GM12878 (cell line): ENCODE results near the gene FERD3L. TPM values are rescaled to one million over a fixed set of nuclear protein-coding genes. Genes with fewer than 3 reads are reported as not detected.

Source experiments
- ATAC-seq: fragments of 200-7000 bp; cut with Tn5 transposase; 3 replicates; pipeline ENCODE4 v1.9.1; 2020; ENCODE audit warnings: mild to moderate bottlenecking, moderate library complexity
- BruUV-seq: library from RNA; stranded (reverse); fragments of 400-500 nt; replicated peaks from 2 replicates; lab custom pipeline; 2021; lab: Mats Ljungman, UMichigan
- CTCF ChIA-PET: fragments of 300-600 bp; sonication (Branson Sonifier 250); formaldehyde crosslinking; extraction: SDS; loops from one replicate; lab custom pipeline; 2021; ENCODE audit warnings: inconsistent platforms; lab: Yijun Ruan, JAX
- POLR2A ChIA-PET: fragments of 350-600 bp; formaldehyde crosslinking; extraction: SDS; loops from one replicate; lab custom pipeline; 2021; ENCODE audit warnings: inconsistent platforms; lab: Charles Lee
- RAD21 ChIA-PET: fragments of 300-600 bp; sonication (Branson Sonifier 250); formaldehyde crosslinking; loops from one replicate; lab custom pipeline; 2023; ENCODE audit warnings: antibody characterized with exemption; ENCODE audit not compliant: unreplicated experiment; lab: Charles Lee
- SMC1A ChIA-PET: fragments of 300-600 bp; sonication (Branson Sonifier 250); formaldehyde crosslinking; loops from one replicate; lab custom pipeline; 2023; ENCODE audit not compliant: unreplicated experiment, uncharacterized antibody; lab: Charles Lee
- DNase-seq: peaks from one replicate; pipeline ENCODE4 v3.0.0-alpha.2; 2011; ENCODE audit warnings: low read depth, low spot score
- FAIRE-seq: peaks from 3 replicates; lab custom pipeline; 2011; peaks lifted over from hg19 to GRCh38; lab: Jason Lieb, UNC
- H2AFZ ChIP-seq: 2 replicates; pipeline ENCODE4 v1.6.0; 2011; ENCODE audit warnings: low read depth, low read length, control low read depth; ENCODE audit not compliant: control insufficient read depth
- H3K27ac ChIP-seq: 2 replicates; pipeline ENCODE4 v1.5.1; 2011; ENCODE audit warnings: control low read depth; ENCODE audit not compliant: control insufficient read depth, insufficient read depth
- H3K27me3 ChIP-seq, 2 experiments: replicated peaks in 1 of 2; 2 replicates each; pipeline versions ENCODE4 v1.6.0 to v1.6.1; 2011; ENCODE audit warnings: low read length in 1 of 2; ENCODE audit not compliant: control insufficient read depth in 2 of 2, insufficient read depth in 2 of 2
- H3K36me3 ChIP-seq, 2 experiments: 2 replicates each; pipeline ENCODE4 v1.5.1; 2011; ENCODE audit warnings: low read length in 1 of 2; ENCODE audit not compliant: control insufficient read depth in 2 of 2, insufficient read depth in 2 of 2
- H3K4me1 ChIP-seq: 2 replicates; pipeline ENCODE4 v1.6.1; 2011; ENCODE audit warnings: mild to moderate bottlenecking, low read length, moderate library complexity, mixed read lengths; ENCODE audit not compliant: control insufficient read depth, insufficient read depth
- H3K4me2 ChIP-seq: 2 replicates; pipeline ENCODE4 v1.6.0; 2011; ENCODE audit warnings: control low read depth; ENCODE audit not compliant: control insufficient read depth, insufficient read depth
- H3K4me3 ChIP-seq: fragments of 200-600 bp; sonication (generic); 2 replicates; pipeline ENCODE4 v1.5.1; 2016
- H3K79me2 ChIP-seq: 2 replicates; pipeline ENCODE4 v1.6.0; 2011; ENCODE audit warnings: low read length; ENCODE audit not compliant: control insufficient read depth, insufficient read depth
- H3K9ac ChIP-seq: 2 replicates; pipeline ENCODE4 v1.8.0; 2011; ENCODE audit warnings: low read length, control low read depth, mixed read lengths; ENCODE audit not compliant: control insufficient read depth, insufficient read depth
- H3K9me3 ChIP-seq: replicated peaks from 3 replicates; pipeline ENCODE4 v1.5.1; 2011; ENCODE audit warnings: mild to moderate bottlenecking, low read length; ENCODE audit not compliant: control insufficient read depth, insufficient read depth
- H4K20me1 ChIP-seq: 2 replicates; pipeline ENCODE4 v1.6.0; 2011; ENCODE audit not compliant: control insufficient read depth, insufficient read depth
- BMI1 ChIP-seq: fragments of 450-650 bp; IDR thresholded peaks from 2 replicates; pipeline ENCODE4 v1.6.1; 2016; ENCODE audit warnings: mild to moderate bottlenecking, moderate library complexity, borderline replicate concordance
- LARP7 ChIP-seq: fragments of 450-650 bp; IDR thresholded peaks from 2 replicates; pipeline ENCODE4 v1.6.1; 2017; ENCODE audit warnings: mild to moderate bottlenecking
- POLR2A ChIP-seq: IDR thresholded peaks from 2 replicates; pipeline ENCODE4 v1.6.1; 2011; ENCODE audit warnings: low read depth, mild to moderate bottlenecking, low read length
- POU2F2 ChIP-seq: IDR thresholded peaks from 3 replicates; pipeline ENCODE4 v1.6.1; 2011; ENCODE audit warnings: low read depth, mild to moderate bottlenecking, low read length, borderline replicate concordance
- SPI1 ChIP-seq: IDR thresholded peaks from 2 replicates; pipeline ENCODE4 v1.6.1; 2011; ENCODE audit warnings: low read depth, mild to moderate bottlenecking, low read length, moderate library complexity, borderline replicate concordance; ENCODE audit not compliant: insufficient read depth
- SUZ12 ChIP-seq: fragments of 200-600 bp; sonication (generic); IDR thresholded peaks from one replicate; pipeline ENCODE4 v1.6.1; 2018; ENCODE audit warnings: antibody characterized with exemption, mild to moderate bottlenecking; ENCODE audit not compliant: unreplicated experiment
- YBX1 ChIP-seq: fragments of 450-650 bp; IDR thresholded peaks from 2 replicates; pipeline ENCODE4 v1.6.1; 2016; ENCODE audit warnings: antibody characterized with exemption
- WGBS: methylation state at CpG from one replicate; pipeline ENCODE4 v1.1.6; 2016; ENCODE audit warnings: low lambda C conversion rate; ENCODE audit not compliant: insufficient replicate concordance, insufficient coverage; ENCODE audit errors: missing lambda C conversion rate; 5-methylcytosine and 5-hydroxymethylcytosine counted together
- in situ Hi-C: fragments of 300-500 bp; cut with MboI; formaldehyde crosslinking; loops from 9 replicates; pipeline ENCODE4 v1.14.3; 2018; ENCODE audit warnings: mixed read lengths
- intact Hi-C: fragments of 100-400 bp; cut with micrococcal nuclease; formaldehyde crosslinking; loops from one replicate; pipeline ENCODE4 v1.14.2; 2022; ENCODE audit not compliant: unreplicated experiment
- polyA plus RNA-seq, 11 experiments: library from polyadenylated mRNA; depleted of rRNA in 4 of 11; unstranded in 6 of 11; stranded (reverse) in 5 of 11; fragments of >200 nt; fragmentation: Nextera tagmentation in 4 of 11; fragmentation: Illumina TruSeq in 1 of 11; extraction: Ambion mirVana in 4 of 11; extraction: Trizol in 1 of 11; gene quantifications; 1 replicate in 1 of 11; 2 replicates in 10 of 11; pipeline versions ENCODE4 v1.2.1 to v1.2.3, GENCODE V29; 2011 to 2016; ENCODE audit warnings: inconsistent platforms in 2 of 11, missing spikeins in 2 of 11, low read depth in 1 of 11
- total RNA-seq, 4 experiments: library from RNA; depleted of rRNA in 3 of 4; stranded (reverse); fragments of >200 nt in 3 of 4; fragmentation: Illumina TruSeq in 1 of 4; extraction: Trizol in 1 of 4; gene quantifications; 2 replicates each; pipeline versions ENCODE4 v1.2.1 to v1.2.3, GENCODE V29; 2013 to 2021
- TF ChIP-seq, protein P1 (sequence below): IDR thresholded peaks from 2 replicates; pipeline ENCODE4 v1.6.1; 2012; ENCODE audit warnings: mild to moderate bottlenecking, low read depth, low read length
- TF ChIP-seq, protein P2 (sequence below): fragments of 450-650 bp; IDR thresholded peaks from 2 replicates; pipeline ENCODE4 v1.6.1; 2017; ENCODE audit warnings: antibody characterized with exemption, mild to moderate bottlenecking, moderate library complexity

The FERD3L gene
- total and polyA plus RNA-seq, 10 of the 15 experiments (the other 5 are each of a cell fraction or from before 2014, with no cell fraction given) = not detected

DNA sequence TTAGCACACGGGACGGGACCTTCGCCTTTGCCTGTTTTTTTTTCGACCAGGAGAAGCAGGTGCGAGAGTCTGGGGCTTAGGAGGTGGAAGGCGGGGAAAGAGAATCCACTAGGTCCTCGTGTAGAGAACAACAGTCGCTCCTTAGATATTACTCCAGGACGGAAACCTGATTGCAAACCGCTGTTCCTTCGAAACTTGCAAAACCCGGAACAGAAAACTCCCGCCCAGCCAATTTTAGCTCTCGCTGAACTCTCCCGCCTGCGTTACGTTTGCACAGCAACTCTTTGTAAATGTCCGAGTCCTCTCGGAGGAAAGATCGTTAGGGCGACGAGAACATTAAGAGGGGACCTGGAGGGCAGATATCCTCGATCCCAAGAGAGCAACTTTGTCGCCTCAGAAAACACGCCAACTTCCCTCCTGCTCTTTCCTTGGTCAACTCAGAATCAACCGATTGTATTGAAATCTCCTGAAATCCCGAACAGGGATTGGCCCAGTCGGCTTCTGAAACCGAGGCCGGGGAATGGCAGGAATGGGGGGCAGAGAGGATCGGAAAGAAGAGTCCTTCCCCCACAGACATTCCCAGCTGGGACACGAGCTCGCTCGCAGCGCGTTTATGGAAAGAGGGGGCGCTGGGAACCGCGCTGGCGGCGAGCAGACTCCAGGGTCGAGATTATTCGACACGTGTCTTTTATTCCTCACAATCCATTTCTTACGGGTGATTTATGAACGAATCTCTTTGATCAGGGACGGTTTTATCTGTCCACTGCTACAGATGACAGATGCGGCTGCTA is 37.7 kb downstream of the FERD3L start:
- no peak overlapping the region for H3K27ac ChIP-seq
- H3K36me3 ChIP-seq = no peaks in the 10 kb centered on the region
- intact Hi-C loops (no loop called here), in situ Hi-C loops (loop anchor here (25.0 kb wide), 1 partner anchor 555 kb away; no protein-coding TSS in a partner anchor)
- no peak overlapping the region for H3K4me3 ChIP-seq
- ATAC-seq (no peak), FAIRE-seq (no peak), DNase-seq (no peak)
- H3K9me3 ChIP-seq = no peaks in the 10 kb centered on the region; the same call in 1 of the 3 replicates
- H3K79me2 ChIP-seq = no peaks in the 10 kb centered on the region
- H2AFZ ChIP-seq = no peak overlapping the region
- no peaks in the 10 kb centered on the region for H4K20me1 ChIP-seq
- H3K27me3 ChIP-seq = peaks cover 8 to 20% of the 10 kb centered on the region in 2 experiments
- peak; percentile 26 for TF ChIP-seq SUZ12
- TF ChIP-seq SPI1 = no peak
- WGBS = 17% methylated on average over 46 of the region's 48 CpGs
- no peak overlapping the region for H3K9ac ChIP-seq
- ChIA-PET POLR2A (no interaction called here), RAD21 (no interaction called here), SMC1A (no interaction called here), CTCF (no interaction called here)
- BruUV-seq = no TSS peak
- H3K4me1 ChIP-seq = no peaks in the 10 kb centered on the region; the same call in 1 of the 2 replicates
- H3K4me2 ChIP-seq = no peak overlapping the region

DNA sequence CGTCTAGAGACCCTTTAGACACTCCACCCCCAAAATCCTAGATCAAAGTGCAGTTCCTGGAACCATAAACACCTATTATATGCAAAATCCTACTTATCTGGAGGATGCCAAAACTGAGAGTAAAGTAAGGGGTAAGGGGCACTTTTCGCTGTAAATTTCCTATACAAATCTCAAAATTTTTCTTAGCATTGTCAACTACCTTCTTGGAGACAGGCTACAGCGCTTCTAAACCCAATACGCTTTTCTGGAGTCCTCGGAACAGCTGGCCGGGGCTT is 38.2 kb downstream of the FERD3L start:
- FAIRE-seq (no peak), DNase-seq (no peak), ATAC-seq (no peak)
- no peak overlapping the region for H3K27ac ChIP-seq
- no peaks in the 10 kb centered on the region for H4K20me1 ChIP-seq
- CTCF ChIA-PET = no interaction called here
- POLR2A ChIA-PET = no interaction called here
- peaks cover 8 to 19% of the 10 kb centered on the region in 2 experiments for H3K27me3 ChIP-seq
- no peak overlapping the region for H3K9ac ChIP-seq
- in situ Hi-C loops (loop anchor here (25.0 kb wide), 1 partner anchor 555 kb away; no protein-coding TSS in a partner anchor), intact Hi-C loops (no loop called here)
- no peak overlapping the region for H3K4me2 ChIP-seq
- no peaks in the 10 kb centered on the region for H3K36me3 ChIP-seq
- SMC1A ChIA-PET = interaction anchor here (1.2 kb wide), 1 partner anchor 11 kb away, joined by 3 read pairs; no protein-coding TSS in a partner anchor
- H3K79me2 ChIP-seq = no peaks in the 10 kb centered on the region
- WGBS = 1% methylated on average over 6 of the region's 6 CpGs
- RAD21 ChIA-PET = no interaction called here
- BruUV-seq = no TSS peak
- no peaks in the 10 kb centered on the region; the same call in 1 of the 3 replicates for H3K9me3 ChIP-seq
- no peak overlapping the region for H3K4me3 ChIP-seq
- no peak overlapping the region for H2AFZ ChIP-seq
- no peaks in the 10 kb centered on the region; the same call in 1 of the 2 replicates for H3K4me1 ChIP-seq
- no peak for TF ChIP-seq YBX1
- TF ChIP-seq, protein P1, sequence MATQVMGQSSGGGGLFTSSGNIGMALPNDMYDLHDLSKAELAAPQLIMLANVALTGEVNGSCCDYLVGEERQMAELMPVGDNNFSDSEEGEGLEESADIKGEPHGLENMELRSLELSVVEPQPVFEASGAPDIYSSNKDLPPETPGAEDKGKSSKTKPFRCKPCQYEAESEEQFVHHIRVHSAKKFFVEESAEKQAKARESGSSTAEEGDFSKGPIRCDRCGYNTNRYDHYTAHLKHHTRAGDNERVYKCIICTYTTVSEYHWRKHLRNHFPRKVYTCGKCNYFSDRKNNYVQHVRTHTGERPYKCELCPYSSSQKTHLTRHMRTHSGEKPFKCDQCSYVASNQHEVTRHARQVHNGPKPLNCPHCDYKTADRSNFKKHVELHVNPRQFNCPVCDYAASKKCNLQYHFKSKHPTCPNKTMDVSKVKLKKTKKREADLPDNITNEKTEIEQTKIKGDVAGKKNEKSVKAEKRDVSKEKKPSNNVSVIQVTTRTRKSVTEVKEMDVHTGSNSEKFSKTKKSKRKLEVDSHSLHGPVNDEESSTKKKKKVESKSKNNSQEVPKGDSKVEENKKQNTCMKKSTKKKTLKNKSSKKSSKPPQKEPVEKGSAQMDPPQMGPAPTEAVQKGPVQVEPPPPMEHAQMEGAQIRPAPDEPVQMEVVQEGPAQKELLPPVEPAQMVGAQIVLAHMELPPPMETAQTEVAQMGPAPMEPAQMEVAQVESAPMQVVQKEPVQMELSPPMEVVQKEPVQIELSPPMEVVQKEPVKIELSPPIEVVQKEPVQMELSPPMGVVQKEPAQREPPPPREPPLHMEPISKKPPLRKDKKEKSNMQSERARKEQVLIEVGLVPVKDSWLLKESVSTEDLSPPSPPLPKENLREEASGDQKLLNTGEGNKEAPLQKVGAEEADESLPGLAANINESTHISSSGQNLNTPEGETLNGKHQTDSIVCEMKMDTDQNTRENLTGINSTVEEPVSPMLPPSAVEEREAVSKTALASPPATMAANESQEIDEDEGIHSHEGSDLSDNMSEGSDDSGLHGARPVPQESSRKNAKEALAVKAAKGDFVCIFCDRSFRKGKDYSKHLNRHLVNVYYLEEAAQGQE = no peak
- no peak for TF ChIP-seq POU2F2
- no peak for TF ChIP-seq POLR2A
- no peak for TF ChIP-seq LARP7
- TF ChIP-seq, protein P2, sequence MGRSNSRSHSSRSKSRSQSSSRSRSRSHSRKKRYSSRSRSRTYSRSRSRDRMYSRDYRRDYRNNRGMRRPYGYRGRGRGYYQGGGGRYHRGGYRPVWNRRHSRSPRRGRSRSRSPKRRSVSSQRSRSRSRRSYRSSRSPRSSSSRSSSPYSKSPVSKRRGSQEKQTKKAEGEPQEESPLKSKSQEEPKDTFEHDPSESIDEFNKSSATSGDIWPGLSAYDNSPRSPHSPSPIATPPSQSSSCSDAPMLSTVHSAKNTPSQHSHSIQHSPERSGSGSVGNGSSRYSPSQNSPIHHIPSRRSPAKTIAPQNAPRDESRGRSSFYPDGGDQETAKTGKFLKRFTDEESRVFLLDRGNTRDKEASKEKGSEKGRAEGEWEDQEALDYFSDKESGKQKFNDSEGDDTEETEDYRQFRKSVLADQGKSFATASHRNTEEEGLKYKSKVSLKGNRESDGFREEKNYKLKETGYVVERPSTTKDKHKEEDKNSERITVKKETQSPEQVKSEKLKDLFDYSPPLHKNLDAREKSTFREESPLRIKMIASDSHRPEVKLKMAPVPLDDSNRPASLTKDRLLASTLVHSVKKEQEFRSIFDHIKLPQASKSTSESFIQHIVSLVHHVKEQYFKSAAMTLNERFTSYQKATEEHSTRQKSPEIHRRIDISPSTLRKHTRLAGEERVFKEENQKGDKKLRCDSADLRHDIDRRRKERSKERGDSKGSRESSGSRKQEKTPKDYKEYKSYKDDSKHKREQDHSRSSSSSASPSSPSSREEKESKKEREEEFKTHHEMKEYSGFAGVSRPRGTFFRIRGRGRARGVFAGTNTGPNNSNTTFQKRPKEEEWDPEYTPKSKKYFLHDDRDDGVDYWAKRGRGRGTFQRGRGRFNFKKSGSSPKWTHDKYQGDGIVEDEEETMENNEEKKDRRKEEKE = no peak
- no peak for TF ChIP-seq BMI1
